ENCODE results near the gene SLC30A3. TPM values are rescaled to one million over a fixed set of nuclear protein-coding genes. Genes with fewer than 3 reads are reported as not detected.

The SLC30A3 gene
- total and polyA plus RNA-seq, 2 of the 13 experiments (the other 11 are each of a cell fraction or from before 2014, with no cell fraction given) = 0.38 to 0.79 TPM

DNA sequence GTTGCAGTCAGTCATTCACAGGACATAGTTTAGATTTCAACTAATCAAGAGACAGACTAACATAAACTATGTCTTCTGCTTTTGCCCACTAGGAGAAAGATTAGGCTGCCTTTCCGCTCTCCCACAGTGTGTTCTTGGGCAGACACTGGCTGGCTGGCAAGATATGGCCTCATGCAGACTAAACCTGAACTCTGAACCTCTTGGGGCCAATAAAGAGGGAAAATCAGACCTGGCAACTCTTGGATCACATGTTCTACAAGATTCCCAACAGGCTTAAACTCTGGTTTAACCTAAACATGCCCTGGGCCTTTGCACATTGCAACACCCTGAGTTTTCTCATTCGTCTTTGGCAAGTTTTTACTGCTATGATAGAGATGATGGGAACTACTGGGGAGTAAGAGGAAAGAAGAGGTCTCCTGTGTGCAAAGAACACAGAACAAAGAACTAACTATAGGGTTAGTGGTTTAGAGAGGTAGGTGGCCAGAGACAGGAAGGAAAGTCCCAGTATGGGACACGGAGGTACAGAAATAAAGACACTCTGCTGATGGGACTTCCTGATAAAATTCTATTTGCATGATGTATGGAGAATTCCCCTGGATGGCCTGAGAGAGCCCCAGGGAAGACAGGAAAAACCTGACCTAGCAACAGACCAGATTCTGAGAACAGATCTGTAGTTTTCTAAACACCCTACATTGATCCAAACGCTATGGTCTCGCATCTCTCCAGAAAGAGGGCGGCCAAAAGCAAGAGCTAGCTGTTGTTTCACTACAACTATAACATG is 53.0 kb downstream of the SLC30A3 start (continued):
- TF ChIP-seq ZNF570 (CRISPR knock-in tag; IDR thresholded peaks at IDR 0.05; ENCODE audit: borderline replicate concordance) = no peak
- no peak for TF ChIP-seq ZNF430 (CRISPR knock-in tag; IDR thresholded peaks at IDR 0.05)
- no peak for TF ChIP-seq SYNCRIP (IDR thresholded peaks at IDR 0.05; ENCODE audit: insufficient read depth, low read depth, low read length)
- TF ChIP-seq SALL1 (CRISPR knock-in tag; IDR thresholded peaks at IDR 0.05) = peak; percentile 30; the same call in 1 of the 2 replicates
- TF ChIP-seq ZFP36L1 (CRISPR knock-in tag; IDR thresholded peaks at IDR 0.05) = 0 out of 2 replicates have a peak, but pooled peaks have one; percentile 40
- TF ChIP-seq HDAC2 (CRISPR knock-in tag; IDR thresholded peaks at IDR 0.05) = 0 out of 2 replicates have a peak, but pooled peaks have one; percentile 16
- no peak for TF ChIP-seq HINFP (CRISPR knock-in tag; IDR thresholded peaks at IDR 0.05; ENCODE audit: low read depth)
- TF ChIP-seq IRF9 (CRISPR knock-in tag; IDR thresholded peaks at IDR 0.05; ENCODE audit: borderline replicate concordance) = no peak
- TF ChIP-seq ZFX (CRISPR knock-in tag; IDR thresholded peaks at IDR 0.05; ENCODE audit: low read depth) = peak; percentile 48
- TF ChIP-seq GTF3A (CRISPR knock-in tag; conservative IDR thresholded peaks at IDR 0.05) = no peak
- no peak for TF ChIP-seq BRD4 (CRISPR knock-in tag; IDR thresholded peaks at IDR 0.05)
- TF ChIP-seq SNAPC2 (CRISPR knock-in tag; IDR thresholded peaks at IDR 0.05) = no peak
- TF ChIP-seq REPIN1 (CRISPR knock-in tag; IDR thresholded peaks at IDR 0.05; ENCODE audit: borderline replicate concordance, low read depth) = no peak
- TF ChIP-seq CEBPB (IDR thresholded peaks at IDR 0.05; ENCODE audit: borderline replicate concordance, low read depth, low read length) = peak; percentile 78
- TF ChIP-seq ZNF556 (CRISPR knock-in tag; IDR thresholded peaks at IDR 0.05; ENCODE audit: borderline replicate concordance) = no peak
- no peak for TF ChIP-seq ZNF713 (CRISPR knock-in tag; IDR thresholded peaks at IDR 0.05)
- TF ChIP-seq HNRNPUL1 (IDR thresholded peaks at IDR 0.05; ENCODE audit: low read depth, low read length) = no peak
- TF ChIP-seq EZH2 (conservative IDR thresholded peaks at IDR 0.05; ENCODE audit: low read depth, low read length) = no peak
- no peak for TF ChIP-seq ATF3 (CRISPR knock-in tag; IDR thresholded peaks at IDR 0.05)
- TF ChIP-seq ELF3 (CRISPR knock-in tag; IDR thresholded peaks at IDR 0.05) = no peak
- TF ChIP-seq AKAP8 (CRISPR knock-in tag; IDR thresholded peaks at IDR 0.05) = no peak
- TF ChIP-seq, protein P1, sequence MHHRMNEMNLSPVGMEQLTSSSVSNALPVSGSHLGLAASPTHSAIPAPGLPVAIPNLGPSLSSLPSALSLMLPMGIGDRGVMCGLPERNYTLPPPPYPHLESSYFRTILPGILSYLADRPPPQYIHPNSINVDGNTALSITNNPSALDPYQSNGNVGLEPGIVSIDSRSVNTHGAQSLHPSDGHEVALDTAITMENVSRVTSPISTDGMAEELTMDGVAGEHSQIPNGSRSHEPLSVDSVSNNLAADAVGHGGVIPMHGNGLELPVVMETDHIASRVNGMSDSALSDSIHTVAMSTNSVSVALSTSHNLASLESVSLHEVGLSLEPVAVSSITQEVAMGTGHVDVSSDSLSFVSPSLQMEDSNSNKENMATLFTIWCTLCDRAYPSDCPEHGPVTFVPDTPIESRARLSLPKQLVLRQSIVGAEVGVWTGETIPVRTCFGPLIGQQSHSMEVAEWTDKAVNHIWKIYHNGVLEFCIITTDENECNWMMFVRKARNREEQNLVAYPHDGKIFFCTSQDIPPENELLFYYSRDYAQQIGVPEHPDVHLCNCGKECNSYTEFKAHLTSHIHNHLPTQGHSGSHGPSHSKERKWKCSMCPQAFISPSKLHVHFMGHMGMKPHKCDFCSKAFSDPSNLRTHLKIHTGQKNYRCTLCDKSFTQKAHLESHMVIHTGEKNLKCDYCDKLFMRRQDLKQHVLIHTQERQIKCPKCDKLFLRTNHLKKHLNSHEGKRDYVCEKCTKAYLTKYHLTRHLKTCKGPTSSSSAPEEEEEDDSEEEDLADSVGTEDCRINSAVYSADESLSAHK (CRISPR knock-in tag; IDR thresholded peaks at IDR 0.05; ENCODE audit: borderline replicate concordance) = no peak
